HG02623 (cell line): Measurements from ENCODE around the gene MAN1A1.
"Not testable (repeated sequence)": the region's sequence is repeated elsewhere in the genome, so short reads cannot be mapped to it uniquely, and the experiment has no call there.

Experiments used
- ATAC-seq: cut with Tn5 transposase; IDR thresholded peaks from one replicate; pipeline ENCODE4 v1.9.1; 2021; ENCODE audit warnings: moderate library complexity; ENCODE audit not compliant: unreplicated experiment

Gene MAN1A1

DNA sequence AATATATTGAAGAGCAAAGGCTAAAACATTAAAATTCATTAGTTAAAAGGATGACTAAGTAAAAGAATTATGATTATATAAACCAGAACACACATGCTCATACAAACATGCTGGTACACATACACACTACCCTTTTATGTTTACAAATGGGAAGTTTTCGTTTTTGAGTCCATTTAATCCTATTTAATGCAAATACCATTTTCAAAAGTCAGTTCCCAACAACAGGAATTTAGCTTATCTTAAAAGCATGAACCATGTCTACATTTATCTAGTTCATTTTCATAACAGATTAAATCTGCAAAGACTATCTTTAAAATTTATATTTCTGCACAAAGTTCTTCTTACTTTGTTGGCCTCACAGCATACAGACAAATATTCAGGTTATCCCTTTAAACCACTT, 42.5 kb downstream of the MAN1A1 start:
- ATAC-seq, result no peak

DNA sequence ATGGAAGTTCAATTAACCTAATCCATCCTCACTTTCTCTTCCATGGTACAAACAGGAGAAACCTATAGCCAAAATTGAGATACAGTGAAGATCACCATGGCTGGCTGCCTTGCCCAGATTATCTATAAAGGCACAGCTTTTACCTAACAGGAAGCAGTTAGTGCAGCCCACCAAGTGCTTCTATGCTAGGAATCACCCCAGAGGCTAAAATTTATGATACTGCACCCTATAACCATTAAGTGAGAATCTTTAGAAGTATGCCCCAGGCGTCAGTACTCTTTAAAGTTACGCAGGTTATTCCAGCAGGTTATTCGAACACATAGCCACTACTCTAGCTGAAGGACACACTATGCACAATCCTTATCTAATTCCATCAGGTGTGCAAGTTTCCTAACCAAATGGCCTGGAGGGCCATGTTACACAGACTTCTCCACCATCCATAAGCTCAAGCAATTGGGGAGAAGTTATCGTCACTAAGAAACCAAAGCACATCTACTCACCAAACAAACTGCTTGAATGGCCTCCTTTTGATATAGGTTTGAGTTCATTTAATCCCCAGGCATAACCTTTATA, 43.1 kb downstream of the MAN1A1 start:
- ATAC-seq, result no peak

DNA sequence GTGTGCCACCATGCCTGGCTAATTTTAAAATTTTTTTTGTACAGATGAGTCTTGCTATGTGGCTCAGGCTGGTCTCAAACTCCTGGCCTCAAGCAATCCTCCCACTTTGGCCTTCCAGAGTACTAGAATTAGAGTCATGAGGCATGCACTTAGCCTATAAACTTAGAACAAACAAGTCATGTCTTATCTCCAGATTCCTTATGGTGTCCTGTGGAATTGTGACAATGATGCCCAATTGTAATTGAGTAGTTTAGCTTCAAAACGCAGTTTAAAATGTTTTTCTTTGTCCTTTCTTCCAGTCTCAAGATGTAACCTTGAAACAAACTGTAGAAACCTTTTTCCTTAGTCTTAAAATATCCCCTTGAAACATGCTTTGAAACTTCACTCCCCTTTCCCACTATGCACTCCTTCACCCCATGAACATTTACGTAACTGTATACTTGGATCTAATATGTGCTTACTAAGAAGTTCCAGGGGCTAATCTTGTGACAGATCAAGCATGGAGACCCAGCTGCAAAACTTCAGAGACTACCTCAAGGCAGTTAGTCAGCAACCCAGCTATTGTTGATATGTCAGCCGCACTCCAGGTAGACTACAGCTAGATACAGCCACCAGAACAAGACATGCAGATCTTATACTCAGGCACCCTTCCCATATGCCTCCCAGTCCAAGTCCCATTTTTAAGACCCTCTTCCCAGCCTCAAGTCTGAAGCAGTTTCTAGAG, 46.2 kb downstream of the MAN1A1 start:
- no peak for ATAC-seq

DNA sequence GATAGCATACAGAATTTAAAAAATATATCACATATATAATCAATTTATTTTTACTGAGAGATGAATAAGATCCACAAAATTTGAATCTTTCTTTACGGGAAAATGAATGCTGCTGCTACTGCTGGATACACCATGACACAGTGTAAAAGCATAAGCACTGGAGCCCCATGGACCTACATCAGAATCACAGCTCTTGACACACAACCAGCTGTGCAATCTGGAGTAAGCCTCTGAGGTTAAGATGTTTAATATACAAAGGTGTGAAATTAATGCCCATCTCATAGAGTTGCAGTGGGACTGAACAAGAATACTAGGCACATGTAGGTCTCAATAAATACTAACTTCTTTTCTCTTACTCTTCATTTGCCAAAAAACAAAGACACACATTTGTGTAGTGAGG, 48.1 kb downstream of the MAN1A1 start:
- no peak for ATAC-seq

DNA sequence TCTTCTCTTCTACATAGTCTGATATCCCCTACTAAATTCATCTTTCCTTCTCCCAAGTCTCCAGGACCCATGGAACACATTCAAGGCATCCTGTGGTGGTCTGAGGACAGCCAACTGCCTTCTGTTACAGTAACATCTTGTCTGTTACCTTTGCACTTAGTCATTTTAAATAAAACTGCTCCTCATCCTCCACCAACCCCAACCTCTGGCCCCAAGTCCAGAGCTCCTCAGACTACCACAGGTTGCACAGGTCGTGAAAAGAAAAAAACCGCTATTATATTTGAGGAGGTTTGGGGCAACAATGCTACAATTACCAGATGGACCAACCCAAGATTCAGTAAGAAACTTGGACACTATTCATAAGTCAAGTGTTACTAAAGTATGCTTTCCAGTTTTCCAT, 49.9 kb downstream of the MAN1A1 start:
- no peak for ATAC-seq

DNA sequence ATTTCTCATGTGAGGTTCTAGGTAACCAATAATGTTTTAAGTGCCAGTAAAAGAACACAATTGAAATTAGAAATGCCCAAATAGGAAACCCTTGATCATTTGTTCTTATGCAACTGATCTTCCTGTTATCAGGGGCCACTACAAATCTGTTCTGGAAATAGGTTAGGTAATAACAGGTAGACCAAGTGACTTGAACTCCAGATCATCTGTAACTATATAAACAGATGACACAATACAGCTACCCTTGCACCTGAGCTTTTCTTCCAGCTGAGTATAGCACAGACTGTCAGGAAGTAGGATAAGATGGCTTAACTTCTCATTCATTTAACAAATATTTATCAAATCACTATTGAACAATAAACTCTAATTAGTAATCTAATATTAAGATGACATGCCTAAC, 52.5 kb downstream of the MAN1A1 start:
- no peak for ATAC-seq

DNA sequence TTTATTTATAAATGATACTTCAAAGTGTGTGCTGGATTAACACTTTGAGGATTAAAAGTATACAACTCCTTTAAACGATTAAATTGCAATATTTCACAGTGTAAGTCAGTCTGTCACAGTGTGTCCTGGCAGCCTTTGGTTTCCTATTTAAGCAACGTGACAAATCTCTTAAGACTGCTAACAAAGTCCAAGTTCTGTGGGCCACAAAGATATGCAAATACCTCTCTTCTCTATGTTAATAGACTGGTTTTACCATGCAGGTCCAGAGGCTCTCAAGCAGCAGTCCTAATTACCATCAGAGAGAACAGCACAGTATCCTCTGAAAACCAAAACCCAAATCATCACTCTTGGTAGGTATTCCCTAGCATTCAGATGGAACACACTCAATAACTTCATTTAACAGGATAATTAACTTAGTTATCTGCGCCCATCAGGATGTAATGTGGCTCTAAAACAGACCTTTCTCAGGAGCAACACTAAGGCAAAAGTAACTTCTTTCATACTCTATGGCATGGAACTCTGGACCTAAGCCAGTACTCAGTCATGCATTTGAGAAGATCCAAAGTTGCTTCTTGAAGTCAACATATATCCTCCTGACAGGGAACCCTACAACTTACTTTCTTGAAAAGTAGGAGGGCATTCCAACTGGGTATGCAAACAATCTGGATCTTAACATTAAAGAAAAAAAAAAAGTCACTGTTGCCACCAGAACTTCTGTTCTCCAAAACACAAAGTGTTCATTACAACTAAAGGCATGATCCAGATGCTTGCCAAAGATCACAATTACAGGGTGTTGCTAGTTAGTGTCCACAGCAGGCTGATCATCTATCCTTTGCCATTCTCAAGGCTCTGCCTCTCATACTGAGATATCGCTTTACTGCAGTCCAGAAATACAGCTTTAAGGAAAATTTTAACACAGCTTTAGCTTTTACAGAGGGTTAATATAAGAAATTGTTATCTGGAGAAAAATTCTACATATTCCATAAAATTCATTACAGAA, 53.2 kb downstream of the MAN1A1 start:
- no peak for ATAC-seq

DNA sequence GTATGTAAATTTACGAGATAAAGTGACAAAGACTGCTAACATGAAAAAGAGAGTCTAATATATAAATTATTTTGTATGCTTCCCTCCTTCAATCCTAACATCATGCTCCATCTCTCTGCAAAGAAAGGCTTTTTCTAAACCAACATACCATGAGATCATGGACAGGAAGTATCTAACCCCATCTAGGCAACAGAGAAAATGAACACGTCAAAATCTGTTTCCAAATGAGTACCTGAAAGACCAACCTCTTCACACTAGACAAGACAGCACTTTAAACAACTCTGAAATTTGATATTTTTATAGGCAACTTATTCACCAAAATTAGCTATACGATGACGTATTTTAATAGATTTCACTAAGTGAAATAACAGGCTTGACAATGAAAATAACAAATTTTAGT, 54.6 kb downstream of the MAN1A1 start:
- ATAC-seq, result peak; percentile 66

DNA sequence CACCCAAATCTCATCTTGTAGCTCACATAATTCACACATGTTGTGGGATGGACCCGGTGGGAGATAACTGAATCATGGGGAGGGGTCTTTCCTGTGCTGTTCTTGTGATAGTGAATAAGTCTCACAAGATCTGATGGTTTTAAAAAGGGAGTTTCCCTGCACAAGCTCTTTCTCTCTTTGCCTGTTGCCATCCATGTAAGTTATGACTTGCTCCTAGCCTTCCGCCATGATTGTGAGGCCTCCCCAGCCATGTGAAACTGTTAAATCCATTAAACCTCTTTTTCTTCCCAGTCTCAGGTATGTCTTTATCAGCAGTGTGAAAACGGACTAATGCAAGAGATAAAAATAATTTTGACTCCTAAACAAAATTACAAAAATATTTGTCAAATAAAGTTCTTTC, 58.5 kb downstream of the MAN1A1 start:
- not testable (repeated sequence) for ATAC-seq

DNA sequence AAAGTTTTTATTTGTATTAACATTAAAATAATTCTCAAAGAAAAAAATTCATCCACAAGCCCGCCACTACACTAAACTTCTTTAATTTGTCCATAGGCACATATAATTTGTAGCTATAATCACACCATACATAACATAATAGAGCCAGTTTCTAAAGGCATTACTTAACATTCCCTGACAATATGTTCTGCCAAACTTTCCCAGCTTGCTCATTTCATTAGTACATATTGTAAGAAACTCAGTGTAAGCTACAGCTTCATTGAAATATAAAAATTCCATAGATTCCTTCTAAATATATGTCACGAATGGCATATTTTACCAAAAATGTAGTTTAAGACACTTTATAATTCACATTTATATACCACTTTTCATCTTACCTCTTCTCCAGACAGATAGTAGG, 59.3 kb downstream of the MAN1A1 start:
- no peak for ATAC-seq

DNA sequence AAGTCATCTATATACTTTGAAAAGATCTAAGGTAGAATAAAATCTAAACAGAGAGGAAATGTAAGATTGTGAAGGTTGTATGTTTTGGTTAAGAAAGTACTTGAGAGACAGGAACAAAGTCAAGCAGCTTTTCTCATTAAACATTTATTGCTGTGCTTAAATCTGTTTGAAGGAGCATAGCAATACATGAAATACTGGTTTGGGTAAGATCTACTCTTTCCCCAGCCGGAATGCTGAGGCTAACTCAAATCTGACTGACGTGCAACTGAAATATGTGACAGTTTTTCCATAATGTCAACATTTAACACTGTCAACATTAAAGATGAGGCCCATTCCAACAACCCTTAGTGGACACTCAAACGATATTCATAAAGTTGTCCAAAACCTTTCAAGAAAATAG, 59.9 kb downstream of the MAN1A1 start:
- no peak for ATAC-seq

DNA sequence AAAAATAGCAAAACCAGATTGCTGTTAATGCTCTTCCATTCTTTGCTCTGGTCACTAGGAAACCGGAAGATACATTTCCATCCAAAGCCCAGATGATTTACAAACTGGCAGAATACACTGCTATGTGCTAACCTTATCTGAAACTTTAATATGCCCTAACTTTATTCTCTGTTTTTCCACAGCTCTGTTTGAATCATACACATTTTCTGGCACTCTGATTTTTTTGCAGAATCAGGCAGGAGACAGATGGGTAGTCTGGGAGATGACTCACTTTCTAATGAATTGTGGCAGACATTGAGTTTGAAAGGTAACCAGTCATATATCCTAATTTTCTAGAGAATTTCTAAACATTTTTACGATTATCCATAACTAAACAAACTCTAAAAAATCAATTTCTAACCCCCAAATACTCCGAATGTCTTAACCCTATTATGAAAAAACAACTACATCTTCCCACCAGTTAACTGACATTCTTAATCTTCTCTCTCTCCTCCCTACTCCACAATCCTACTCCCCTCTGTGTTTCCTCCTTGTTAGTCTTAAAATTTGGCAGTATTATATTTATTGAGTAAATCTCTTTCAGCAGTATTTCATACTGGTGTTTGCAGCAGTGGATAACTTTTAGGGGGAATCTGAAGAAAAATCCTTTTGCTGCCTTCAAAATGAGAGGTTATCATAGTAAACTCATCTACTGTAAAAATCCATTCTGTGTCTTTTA, 63.5 kb downstream of the MAN1A1 start:
- no peak for ATAC-seq

DNA sequence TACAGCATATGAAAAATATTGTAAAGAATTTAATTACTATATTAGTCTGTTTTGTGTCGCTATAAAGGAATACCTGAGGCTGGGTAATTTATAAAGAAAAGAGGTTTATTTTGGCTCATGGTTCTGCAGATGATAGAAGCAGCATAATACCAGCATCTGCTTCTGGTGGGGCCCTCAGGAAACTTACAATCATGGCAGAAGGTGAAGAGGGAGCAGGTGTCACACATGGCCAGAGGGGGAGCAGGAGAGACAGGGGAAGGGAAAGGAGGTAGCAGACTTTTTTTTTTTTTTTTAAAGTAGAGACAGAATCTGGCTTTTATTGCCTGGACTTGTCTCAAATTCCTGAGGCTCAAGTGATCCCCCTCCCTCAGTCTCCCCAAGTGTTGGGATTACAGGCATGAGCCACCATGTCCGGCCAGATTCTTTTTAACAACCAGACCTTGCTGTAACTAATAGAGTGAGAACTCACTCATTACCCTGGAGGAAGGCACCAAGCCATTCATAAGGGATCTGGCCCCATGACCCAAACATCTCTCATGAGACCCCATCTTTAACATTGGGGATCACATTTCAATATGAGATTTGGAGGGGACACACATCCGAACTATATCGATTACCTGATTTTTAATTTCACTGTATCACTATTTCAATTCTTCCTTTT, 64.6 kb downstream of the MAN1A1 start:
- ATAC-seq, result no peak

DNA sequence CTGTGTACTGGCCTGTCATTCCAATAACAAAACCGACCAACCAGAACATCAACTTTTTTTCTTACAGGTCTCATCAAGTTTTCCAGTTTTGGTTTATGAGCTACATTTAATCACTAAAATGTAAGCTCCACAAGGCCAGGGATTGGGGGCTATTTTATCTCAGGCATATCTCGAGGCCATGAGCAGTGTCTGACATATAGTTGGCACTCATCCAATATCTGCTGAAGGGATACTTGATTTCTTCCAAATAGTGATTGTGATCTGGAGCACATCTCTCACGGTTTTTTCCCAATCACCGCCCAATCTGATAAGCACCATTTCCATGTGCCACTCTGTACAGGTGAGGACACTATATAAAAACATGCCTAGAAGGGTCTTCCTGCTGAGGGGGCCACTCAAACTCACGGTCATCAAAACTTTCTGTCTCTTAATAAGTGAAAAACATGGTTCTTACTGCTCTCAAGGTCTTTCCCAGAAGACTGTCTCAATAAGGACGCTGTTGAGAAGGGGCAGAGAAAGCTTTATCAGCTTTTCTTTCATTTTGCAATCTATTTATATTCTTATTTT, 65.5 kb downstream of the MAN1A1 start:
- ATAC-seq, result no peak

DNA sequence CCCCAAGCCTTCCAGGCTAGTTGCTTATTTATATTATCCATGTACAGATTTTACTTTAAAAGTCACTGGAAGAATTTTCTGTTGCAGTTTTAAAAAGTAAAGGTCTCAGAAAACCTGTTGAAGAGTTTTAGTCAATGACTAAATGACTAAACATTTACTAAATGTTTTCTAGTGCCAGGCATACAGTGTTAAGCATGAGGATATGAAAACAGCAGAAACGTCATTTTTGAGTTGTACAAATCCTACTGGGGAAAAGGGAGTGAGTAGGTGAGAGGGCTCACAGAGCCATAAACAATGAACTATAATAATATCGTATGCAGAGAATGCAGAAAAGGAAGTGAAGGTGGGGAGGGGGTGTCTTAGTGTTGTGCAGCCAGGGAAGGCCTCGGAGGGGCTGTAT, 66.3 kb downstream of the MAN1A1 start:
- ATAC-seq, result no peak

DNA sequence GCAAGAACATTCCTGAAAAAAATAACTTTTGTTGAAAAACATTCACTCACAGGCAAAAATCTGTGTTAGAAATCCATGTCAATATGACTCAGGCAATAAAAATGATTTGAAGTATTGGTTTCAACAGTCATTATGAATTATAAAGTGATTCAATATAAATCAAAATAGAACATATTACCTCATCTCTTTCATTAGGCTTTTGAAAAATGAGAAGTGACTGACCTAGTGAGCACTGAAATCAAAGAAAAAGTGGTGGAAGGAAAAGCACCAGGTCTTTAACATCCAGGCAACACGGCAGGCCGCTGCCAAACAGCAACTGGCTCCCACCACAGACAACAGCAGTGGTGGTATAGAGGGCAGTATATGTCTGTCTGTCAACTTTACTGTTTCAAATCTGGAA, 68.9 kb downstream of the MAN1A1 start:
- ATAC-seq, result no peak

DNA sequence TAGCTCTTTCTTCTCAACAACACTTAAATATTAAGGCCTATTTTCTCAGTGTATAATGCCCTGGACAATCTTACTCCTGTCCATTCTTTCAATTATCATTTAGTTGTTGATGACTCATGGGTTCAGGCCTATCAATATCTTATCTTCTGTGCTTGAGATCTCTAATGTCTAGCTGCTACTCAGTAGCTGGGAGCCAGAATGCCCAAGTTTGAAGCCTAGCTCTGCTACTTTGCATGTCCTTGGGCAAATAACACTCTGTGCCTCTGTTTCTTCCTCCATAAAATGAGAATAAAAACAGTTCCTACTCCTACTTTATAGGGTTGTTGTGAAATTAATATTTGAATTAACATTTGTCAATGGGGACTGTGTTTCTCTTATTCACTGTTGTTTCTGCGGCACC, 69.5 kb downstream of the MAN1A1 start:
- ATAC-seq, result no peak

DNA sequence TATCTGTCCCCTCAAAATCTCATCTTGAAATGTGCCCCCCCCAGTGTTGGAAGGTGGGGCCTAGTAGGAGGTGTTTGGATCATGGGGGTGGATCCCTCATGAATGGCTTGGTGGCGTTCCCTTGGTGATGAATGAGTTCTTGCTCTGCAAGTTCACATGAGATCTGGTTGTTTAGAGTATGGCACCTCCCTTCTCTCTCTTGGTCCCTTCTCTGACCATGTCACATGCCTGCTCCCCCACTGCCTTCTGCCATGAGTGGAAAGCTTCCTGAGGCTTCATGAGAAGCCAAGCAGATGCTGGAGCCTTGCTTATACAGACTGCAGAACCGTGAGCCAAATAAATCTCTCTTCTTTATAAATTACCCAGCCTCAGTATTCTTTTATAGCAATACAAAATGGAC, 70.9 kb downstream of the MAN1A1 start:
- no peak for ATAC-seq

DNA sequence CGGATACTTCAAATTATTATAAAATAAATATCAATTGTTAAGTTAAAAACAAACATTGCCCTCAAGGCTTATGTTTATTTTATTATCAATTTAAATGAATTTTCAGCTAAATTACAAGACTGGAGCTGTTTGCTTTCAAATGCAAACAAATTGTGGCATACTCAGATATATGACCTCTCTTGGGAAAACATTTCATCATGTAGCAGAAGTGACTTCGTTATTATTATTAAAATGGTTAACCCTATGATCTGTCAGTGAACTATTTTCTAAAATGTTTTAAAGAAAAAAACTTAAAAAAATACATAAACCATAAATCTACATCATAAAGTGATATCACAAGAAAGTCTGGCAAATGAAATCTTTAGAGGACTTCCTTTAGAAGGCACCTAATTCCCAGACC, 72.5 kb downstream of the MAN1A1 start:
- ATAC-seq, result no peak

DNA sequence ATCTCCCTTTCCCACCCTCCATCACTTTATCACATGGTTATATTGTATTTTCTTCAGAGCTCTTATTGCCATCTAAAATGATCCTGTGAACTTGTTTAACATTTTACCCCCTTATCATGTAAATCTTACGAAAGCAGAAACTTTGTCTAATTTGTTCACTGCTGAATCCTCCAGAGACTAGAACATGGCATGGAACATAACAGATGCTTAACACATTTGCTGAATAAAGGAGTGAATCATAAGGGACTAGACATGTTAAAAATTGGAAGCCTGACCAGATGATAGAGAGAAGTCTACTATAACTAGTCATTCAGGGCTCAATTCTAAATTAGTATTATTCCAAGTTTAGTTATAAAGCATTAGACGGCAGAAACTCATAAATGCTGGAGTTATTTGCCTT, 73.3 kb downstream of the MAN1A1 start:
- ATAC-seq, result no peak
